Measurements from ENCODE around the gene EGR2.

DNA sequence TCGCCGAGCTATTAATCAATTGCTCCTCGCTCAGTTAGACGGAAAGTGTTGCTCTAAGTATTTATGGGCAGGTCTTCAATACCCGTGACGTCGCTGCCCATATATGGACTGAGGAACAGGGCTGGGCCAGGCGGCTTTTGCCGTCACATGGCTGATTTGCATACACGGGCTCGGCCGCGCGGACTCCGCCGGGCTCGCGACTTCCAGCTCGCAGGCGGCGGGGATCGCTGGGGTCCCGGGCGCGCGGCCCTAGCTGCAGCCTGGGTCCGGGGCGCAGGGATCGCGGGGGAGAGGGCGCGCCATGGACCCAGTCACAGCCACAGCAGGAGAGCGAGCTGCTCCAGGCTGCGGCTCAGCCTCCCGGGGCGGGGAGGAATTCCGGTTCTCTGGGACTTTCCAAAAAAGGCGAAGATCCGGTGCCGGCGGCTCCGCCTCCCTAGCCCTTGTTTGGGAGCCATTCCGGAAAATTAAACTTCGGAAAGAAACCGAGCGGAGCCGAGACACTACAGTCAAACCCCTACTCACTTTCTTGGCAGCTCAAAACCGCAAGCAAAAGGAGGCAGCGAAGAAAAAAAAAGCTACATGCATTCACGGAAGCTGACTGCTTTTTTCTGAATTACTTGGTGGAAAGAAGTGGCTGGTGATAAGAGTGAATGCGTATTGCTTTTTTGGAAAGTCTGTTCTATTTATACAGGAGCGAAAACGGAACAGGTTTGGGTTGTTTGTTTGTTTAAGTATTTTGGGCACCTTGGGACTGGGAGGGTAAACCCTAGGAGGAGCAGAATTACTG lies at the start of gene EGR2:
- no peak for TF ChIP-seq HDGF (IDR thresholded peaks at IDR 0.05; ENCODE audit: borderline replicate concordance)
- no peak for TF ChIP-seq FOXA1 (IDR thresholded peaks at IDR 0.05)
- TF ChIP-seq LEF1 (IDR thresholded peaks at IDR 0.05; ENCODE audit: borderline replicate concordance) = no peak
